ENCODE results near the gene SSPN. TPM values are rescaled to one million over a fixed set of nuclear protein-coding genes. Genes with fewer than 3 reads are reported as not detected.

SSPN gene
- total RNA-seq, 4 donors from 2014 or later = 13.9 to 27.3 (median 20.1) TPM

DNA sequence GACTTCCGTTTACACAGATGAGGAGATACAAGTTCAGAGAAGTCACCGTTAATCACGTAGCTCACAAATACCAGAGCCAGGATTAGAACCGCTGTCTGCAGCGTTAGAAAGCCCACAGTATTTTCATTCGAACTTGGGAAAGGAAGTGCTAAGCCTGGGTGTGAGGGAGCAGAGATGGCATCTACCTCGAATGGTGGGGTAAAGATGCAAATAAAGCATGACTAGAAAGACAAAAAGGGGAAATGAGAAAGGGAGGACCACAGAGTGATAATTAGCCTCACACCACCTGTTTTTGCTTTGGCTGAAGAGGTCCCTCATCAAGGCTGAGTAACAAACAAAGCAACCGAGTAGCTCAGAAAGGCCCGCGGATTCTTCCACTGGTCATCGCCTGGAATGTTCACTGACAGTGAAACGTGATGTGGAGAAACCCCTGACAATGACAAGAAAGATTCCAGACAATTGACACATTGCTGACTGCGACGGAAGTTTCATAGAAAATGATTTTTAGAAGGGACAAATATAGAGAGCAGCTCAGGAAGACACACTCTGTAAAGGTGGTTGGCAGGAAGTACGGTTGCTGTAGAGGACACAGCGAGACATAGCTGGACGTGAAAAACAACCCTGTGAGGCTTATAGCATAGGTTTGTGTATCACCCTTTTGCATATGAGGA is 39.0 kb upstream of the SSPN start:
- TF ChIP-seq CTCF (IDR thresholded peaks at IDR 0.05; ENCODE audit: low read depth) = no peak

DNA sequence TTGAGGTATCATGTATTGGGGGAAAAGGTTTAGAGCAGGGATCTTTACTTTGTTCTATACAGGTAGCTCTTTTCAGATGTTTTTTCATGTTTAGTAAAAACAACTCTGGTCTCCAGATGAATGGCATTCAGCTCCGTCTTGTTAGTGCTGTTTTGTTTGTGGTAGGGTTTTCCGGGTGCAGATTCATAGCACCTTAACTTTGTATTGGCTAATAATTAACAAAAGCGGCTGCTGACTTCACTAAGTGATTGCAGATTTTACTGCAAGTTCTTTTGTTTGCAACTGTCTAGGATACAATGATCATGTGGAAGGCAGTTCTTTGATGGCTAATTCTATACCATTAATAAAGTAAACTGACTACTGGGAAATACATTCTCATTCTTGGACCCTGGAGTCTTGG is 38.4 kb upstream of the SSPN start:
- TF ChIP-seq CTCF (IDR thresholded peaks at IDR 0.05; ENCODE audit: low read depth) = no peak

DNA sequence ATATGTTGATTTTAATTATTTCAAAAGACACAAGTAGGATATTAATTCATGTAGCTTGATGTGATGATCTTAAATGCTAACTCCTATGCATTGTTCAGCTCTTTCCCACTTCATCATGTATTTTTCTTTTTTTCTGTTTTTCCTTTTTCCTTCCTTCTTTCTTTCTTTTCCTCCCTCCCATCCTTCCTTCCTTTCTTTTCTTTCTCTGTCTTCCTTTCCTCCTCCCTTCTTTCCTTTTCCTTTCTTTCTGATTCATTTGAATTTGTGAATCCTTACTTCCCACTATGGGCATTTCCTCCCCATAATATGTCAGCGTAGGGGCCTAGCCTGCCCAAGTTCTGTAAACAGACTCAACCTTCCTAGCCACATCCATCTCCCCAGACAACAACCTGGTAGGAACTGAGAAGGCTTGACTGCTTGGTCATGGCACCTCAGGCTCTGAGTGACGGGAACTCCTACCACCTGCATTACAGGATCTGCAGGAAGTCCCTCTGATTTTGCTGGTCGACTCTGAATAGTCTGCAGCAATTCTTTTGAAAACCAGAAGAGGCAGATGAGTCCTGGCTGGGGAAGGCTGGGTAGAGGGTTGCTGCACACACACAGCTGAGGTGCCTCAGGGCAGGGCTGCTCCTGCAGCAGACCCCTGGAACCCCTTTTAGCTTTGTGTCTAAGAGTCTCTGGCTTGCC is 37.2 kb upstream of the SSPN start:
- no peak for TF ChIP-seq CTCF (IDR thresholded peaks at IDR 0.05; ENCODE audit: low read depth)

DNA sequence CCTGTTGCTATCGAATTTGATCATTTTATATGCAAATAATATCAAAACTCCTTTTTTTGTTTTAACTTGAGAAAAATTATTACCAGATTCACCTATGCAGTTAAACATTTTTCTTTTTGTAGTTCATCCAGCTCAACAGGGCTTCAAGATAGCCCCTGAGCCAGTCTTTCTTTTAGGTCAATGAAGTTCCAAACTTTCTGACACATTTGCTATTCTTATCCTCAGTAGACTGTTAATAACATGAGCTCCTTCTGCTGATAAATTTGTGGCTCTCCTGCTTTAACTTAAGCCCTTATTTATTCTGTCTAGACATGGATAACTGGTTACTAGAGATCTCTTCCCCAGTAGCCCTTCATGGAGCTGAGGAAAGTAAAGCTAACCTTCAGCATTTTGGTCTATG is 33.2 kb upstream of the SSPN start:
- TF ChIP-seq CTCF (IDR thresholded peaks at IDR 0.05; ENCODE audit: low read depth) = no peak

GRCh38 chr12:26162905-26163304 is 32.5 kb upstream of the SSPN start:
- no peak for TF ChIP-seq CTCF (IDR thresholded peaks at IDR 0.05; ENCODE audit: low read depth)

GRCh38 chr12:26164118-26164517 is 31.3 kb upstream of the SSPN start:
- no peak for TF ChIP-seq CTCF (IDR thresholded peaks at IDR 0.05; ENCODE audit: low read depth)

GRCh38 chr12:26172013-26172412 is 23.4 kb upstream of the SSPN start:
- no peak for TF ChIP-seq CTCF (IDR thresholded peaks at IDR 0.05; ENCODE audit: low read depth)
